Naive thymus-derived CD4-positive, alpha-beta T cell (primary cell): ENCODE data around the gene RAB10. TPM values are rescaled to one million over a fixed set of nuclear protein-coding genes. Genes with fewer than 3 reads are reported as not detected.

ENCODE experiments used
- ATAC-seq: fragments of 150-1000 bp; cut with Tn5 transposase; 2 replicates; pipeline ENCODE4 v1.10.0; 2021; ENCODE audit warnings: mild to moderate bottlenecking, moderate library complexity
- CTCF ChIA-PET: fragments of 350-600 bp; sonication (Branson Sonifier 250); formaldehyde crosslinking; loops from one replicate; lab custom pipeline; 2021; ENCODE audit warnings: antibody characterized with exemption; lab: Charles Lee
- POLR2A ChIA-PET: fragments of 350-600 bp; sonication (Branson Sonifier 250); formaldehyde crosslinking; loops from one replicate; lab custom pipeline; 2021; ENCODE audit warnings: antibody characterized with exemption, inconsistent platforms; lab: Charles Lee
- DNase-seq, 9 donors: peaks; one replicate each; pipeline versions ENCODE4 v3.0.0 to v3.0.0-alpha.2; 2020 to 2022; ENCODE audit warnings: mixed read lengths in 1 of 9
- H3K27ac ChIP-seq: one replicate; pipeline ENCODE4 v1.7.0; 2013; ENCODE audit warnings: mild to moderate bottlenecking, low read depth, low read length, moderate library complexity
- H3K27me3 ChIP-seq, 2 donors: one replicate each; pipeline ENCODE4 v1.7.0; 2013; ENCODE audit warnings: low read length in 2 of 2, mild to moderate bottlenecking in 2 of 2, moderate library complexity in 2 of 2; ENCODE audit not compliant: control insufficient read depth in 2 of 2, insufficient read depth in 2 of 2
- H3K36me3 ChIP-seq, 3 experiments: 1 replicate in 2 of 3; 2 replicates in 1 of 3; pipeline ENCODE4 v1.7.0; 2013; ENCODE audit warnings: low read length in 3 of 3, mild to moderate bottlenecking in 3 of 3, moderate library complexity in 1 of 3; ENCODE audit not compliant: insufficient read depth in 3 of 3, control insufficient read depth in 2 of 3
- H3K4me1 ChIP-seq, 2 donors: one replicate each; pipeline ENCODE4 v1.7.0; 2013; ENCODE audit warnings: low read length in 2 of 2, mild to moderate bottlenecking in 2 of 2, moderate library complexity in 1 of 2; ENCODE audit not compliant: control insufficient read depth in 2 of 2, insufficient read depth in 2 of 2
- H3K4me3 ChIP-seq: 2 replicates; pipeline ENCODE4 v1.7.0; 2013; ENCODE audit warnings: mild to moderate bottlenecking, low read length
- H3K9me3 ChIP-seq, 3 experiments: 1 replicate in 2 of 3; 2 replicates in 1 of 3; pipeline ENCODE4 v1.7.0; 2013; ENCODE audit warnings: low read length in 3 of 3; ENCODE audit not compliant: control insufficient read depth in 2 of 3
- H3K27ac Mint-ChIP-seq, 9 donors: one replicate each; pipeline ENCODE4 v1.8.0; 2020 to 2022; ENCODE audit warnings: mixed read lengths in 9 of 9, mild to moderate bottlenecking in 8 of 9, moderate library complexity in 5 of 9, inconsistent platforms in 2 of 9
- H3K27me3 Mint-ChIP-seq, 5 donors: one replicate each; pipeline ENCODE4 v1.8.0; 2021 to 2022; ENCODE audit warnings: mixed read lengths in 5 of 5, mild to moderate bottlenecking in 1 of 5
- H3K36me3 Mint-ChIP-seq, 5 donors: one replicate each; pipeline ENCODE4 v1.8.0; 2020 to 2022; ENCODE audit warnings: mixed read lengths in 5 of 5, mild to moderate bottlenecking in 3 of 5, inconsistent platforms in 1 of 5
- H3K4me1 Mint-ChIP-seq, 7 donors: one replicate each; pipeline ENCODE4 v1.8.0; 2020 to 2022; ENCODE audit warnings: mixed read lengths in 7 of 7, mild to moderate bottlenecking in 3 of 7, inconsistent platforms in 1 of 7
- H3K4me3 Mint-ChIP-seq, 10 donors: one replicate each; pipeline ENCODE4 v1.8.0; 2020 to 2022; ENCODE audit warnings: mild to moderate bottlenecking in 10 of 10, mixed read lengths in 10 of 10, moderate library complexity in 6 of 10, inconsistent platforms in 2 of 10
- H3K9me3 Mint-ChIP-seq, 11 donors: one replicate each; pipeline ENCODE4 v1.8.0; 2020 to 2022; ENCODE audit warnings: mixed read lengths in 11 of 11, mild to moderate bottlenecking in 4 of 11, inconsistent platforms in 1 of 11, moderate library complexity in 1 of 11
- intact Hi-C, 2 donors: fragments of 100-400 bp; cut with micrococcal nuclease; formaldehyde crosslinking; loops; one replicate each; pipeline ENCODE4 v1.15.1; 2023
- polyA plus RNA-seq, 2 donors: library from polyadenylated mRNA; unstranded; fragments of 300-500 nt; fragmentation: Illumina TruSeq; gene quantifications; one replicate each; pipeline ENCODE4 v1.2.3, GENCODE V29; 2021
- total RNA-seq, 6 experiments: library from RNA in 5 of 6; stranded (reverse) in 5 of 6; gene quantifications; 1 replicate in 5 of 6; 2 replicates in 1 of 6; pipeline ENCODE4 v1.2.3 and lab custom pipeline; 2021 to 2026

RAB10 gene
- total and polyA plus RNA-seq, 7 experiments from 2014 or later: 25.6 to 108 (median 60.5) TPM

- Histone ChIP-seq H3K4me3 (no peak overlapping the region), H3K27ac (no peak overlapping the region), H3K36me3 (no peaks in the 10 kb centered on the region), H3K27me3 (no peaks in the 10 kb centered on the region), H3K4me1 (no peaks in the 10 kb centered on the region), H3K9me3 (no peaks in the 10 kb centered on the region)
- intact Hi-C loops: loop anchor here in 1 of 2 donors (5.0 kb wide), 1 partner anchor 541 kb away; no protein-coding TSS in a partner anchor
- DNase-seq (no peak), ATAC-seq (no peak)
- peaks cover 0 to 5% (median 0%) of the 10 kb centered on the region in 7 donors for H3K4me1 Mint-ChIP-seq
- H3K9me3 Mint-ChIP-seq: peaks cover 0 to 3% (median 0%) of the 10 kb centered on the region in 11 donors
- peaks cover 15 to 26% (median 19%) of the 10 kb centered on the region in 5 donors for H3K27me3 Mint-ChIP-seq
- no peak overlapping the region for H3K4me3 Mint-ChIP-seq
- CTCF ChIA-PET: no interaction called here
- peak overlapping the region in 1 of 9 donors; percentile 60 for H3K27ac Mint-ChIP-seq
- POLR2A ChIA-PET: no interaction called here
- H3K36me3 Mint-ChIP-seq: peaks cover 0 to 5% (median 0%) of the 10 kb centered on the region in 5 donors
Observed at GRCh38 chr2:26148501-26148900, 114.6 kb downstream of the RAB10 start.

DNA sequence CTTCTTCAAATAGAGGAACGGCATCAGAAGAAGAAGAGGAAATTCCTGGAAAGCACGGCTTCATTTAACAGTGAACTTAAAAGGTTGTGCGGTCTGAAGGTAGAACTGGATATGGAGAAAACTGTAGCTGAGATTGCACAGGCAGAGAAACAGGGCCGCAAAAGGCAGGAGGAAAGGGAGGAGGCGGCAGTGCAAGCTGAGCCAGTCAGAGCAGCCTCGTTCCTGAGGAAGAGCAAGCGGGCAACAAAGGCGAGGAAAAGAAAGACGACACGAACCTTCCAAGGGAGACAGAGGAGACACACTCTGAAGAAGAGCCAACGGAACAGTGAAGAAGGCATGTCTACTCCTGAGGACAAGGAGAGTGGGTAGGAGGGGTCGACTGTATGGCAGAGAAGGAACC lies 116.4 kb downstream of the RAB10 start:
- peaks cover 0 to 1% (median 0%) of the 10 kb centered on the region in 7 donors for H3K4me1 Mint-ChIP-seq

GRCh38 chr2:26157580-26157979 lies 123.7 kb downstream of the RAB10 start:
- H3K27ac Mint-ChIP-seq: no peak overlapping the region
- no peak overlapping the region for H3K4me3 ChIP-seq
- no peaks in the 10 kb centered on the region for H3K36me3 ChIP-seq
- ATAC-seq (no peak), DNase-seq (no peak)
- H3K4me1 ChIP-seq: no peaks in the 10 kb centered on the region
- H3K9me3 Mint-ChIP-seq: peaks cover 0 to 6% (median 2%) of the 10 kb centered on the region in 11 donors
- ChIA-PET CTCF (no interaction called here), POLR2A (no interaction called here)
- no peaks in the 10 kb centered on the region for H3K27me3 ChIP-seq
- H3K4me3 Mint-ChIP-seq: no peak overlapping the region
- peaks cover 0 to 20% (median 9%) of the 10 kb centered on the region in 5 donors for H3K27me3 Mint-ChIP-seq
- no peaks in the 10 kb centered on the region for H3K36me3 Mint-ChIP-seq
- H3K9me3 ChIP-seq: no peaks in the 10 kb centered on the region
- no peaks in the 10 kb centered on the region for H3K4me1 Mint-ChIP-seq
- H3K27ac ChIP-seq: no peak overlapping the region
- intact Hi-C loops: no loop called here

More for the DNA sequence above, 116.4 kb downstream of the RAB10 start:
- intact Hi-C loops: no loop called here
- Histone ChIP-seq H3K27ac (no peak overlapping the region), H3K4me3 (no peak overlapping the region), H3K4me1 (no peaks in the 10 kb centered on the region), H3K36me3 (no peaks in the 10 kb centered on the region), H3K27me3 (no peaks in the 10 kb centered on the region), H3K9me3 (no peaks in the 10 kb centered on the region)
- ATAC-seq: no peak
- Mint-ChIP-seq H3K36me3 (peaks cover 0 to 5% (median 0%) of the 10 kb centered on the region in 5 donors), H3K4me3 (no peak overlapping the region), H3K27me3 (peaks cover 15 to 34% (median 28%) of the 10 kb centered on the region in 5 donors), H3K27ac (no peak overlapping the region), H3K9me3 (peaks cover 0 to 6% (median 1%) of the 10 kb centered on the region in 11 donors)
- DNase-seq: no peak
- CTCF ChIA-PET: no interaction called here
- POLR2A ChIA-PET: no interaction called here

GRCh38 chr2:26161926-26162325 lies 128.0 kb downstream of the RAB10 start:
- H3K27ac Mint-ChIP-seq: no peak overlapping the region
- Histone ChIP-seq H3K27ac (no peak overlapping the region), H3K4me3 (no peak overlapping the region), H3K27me3 (no peaks in the 10 kb centered on the region), H3K9me3 (no peaks in the 10 kb centered on the region), H3K4me1 (no peaks in the 10 kb centered on the region), H3K36me3 (no peaks in the 10 kb centered on the region)
- ChIA-PET POLR2A (no interaction called here), CTCF (no interaction called here)
- no peak overlapping the region for H3K4me3 Mint-ChIP-seq
- ATAC-seq (no peak), DNase-seq (no peak)
- no peaks in the 10 kb centered on the region for H3K36me3 Mint-ChIP-seq
- H3K27me3 Mint-ChIP-seq: peaks cover 0 to 15% (median 0%) of the 10 kb centered on the region in 5 donors
- H3K4me1 Mint-ChIP-seq: no peaks in the 10 kb centered on the region
- peaks cover 0 to 2% (median 0%) of the 10 kb centered on the region in 11 donors for H3K9me3 Mint-ChIP-seq
- intact Hi-C loops: no loop called here

- no peak overlapping the region for H3K27ac Mint-ChIP-seq
Observed at GRCh38 chr2:26162963-26163362, 129.1 kb downstream of the RAB10 start.

DNA sequence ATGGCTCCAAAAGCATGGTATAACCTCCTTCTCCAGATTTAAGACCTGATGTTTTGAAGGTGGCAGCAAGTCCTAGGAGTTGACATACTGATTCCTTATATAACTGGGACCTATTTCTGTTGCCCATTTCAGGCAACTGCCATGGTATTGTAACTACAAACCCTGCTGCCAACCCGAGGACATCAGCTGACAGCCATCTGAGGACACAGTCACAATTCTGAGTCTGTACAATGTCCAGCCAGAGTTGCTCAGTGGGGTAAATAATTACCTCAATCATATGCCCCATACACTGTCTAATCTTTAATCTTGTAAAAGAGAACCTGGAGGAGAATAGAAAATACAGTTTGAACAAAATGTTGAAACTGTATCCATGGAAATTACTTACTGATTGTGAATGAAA lies 130.3 kb downstream of the RAB10 start:
- Histone ChIP-seq H3K27me3 (no peaks in the 10 kb centered on the region), H3K4me3 (no peak overlapping the region), H3K4me1 (no peaks in the 10 kb centered on the region), H3K27ac (no peak overlapping the region), H3K9me3 (no peaks in the 10 kb centered on the region), H3K36me3 (no peaks in the 10 kb centered on the region)
- Mint-ChIP-seq H3K4me3 (no peak overlapping the region), H3K27me3 (peaks cover 0 to 14% (median 0%) of the 10 kb centered on the region in 5 donors), H3K4me1 (no peaks in the 10 kb centered on the region), H3K9me3 (peaks cover 0 to 2% (median 0%) of the 10 kb centered on the region in 11 donors), H3K27ac (no peak overlapping the region), H3K36me3 (no peaks in the 10 kb centered on the region)
- intact Hi-C loops: no loop called here
- no peak for DNase-seq
- ChIA-PET CTCF (no interaction called here), POLR2A (no interaction called here)
- ATAC-seq: no peak

More at GRCh38 chr2:26162963-26163362, 129.1 kb downstream of the RAB10 start:
- ChIA-PET POLR2A (no interaction called here), CTCF (no interaction called here)
- Histone ChIP-seq H3K36me3 (no peaks in the 10 kb centered on the region), H3K9me3 (no peaks in the 10 kb centered on the region), H3K27ac (no peak overlapping the region), H3K27me3 (no peaks in the 10 kb centered on the region), H3K4me3 (no peak overlapping the region), H3K4me1 (no peaks in the 10 kb centered on the region)
- intact Hi-C loops: no loop called here
- Mint-ChIP-seq H3K27me3 (peaks cover 0 to 14% (median 0%) of the 10 kb centered on the region in 5 donors), H3K4me1 (no peaks in the 10 kb centered on the region), H3K4me3 (no peak overlapping the region), H3K9me3 (peaks cover 0 to 2% (median 0%) of the 10 kb centered on the region in 11 donors), H3K36me3 (no peaks in the 10 kb centered on the region)
- no peak for ATAC-seq
- no peak for DNase-seq

- H3K4me3 ChIP-seq: no peak overlapping the region
- POLR2A ChIA-PET: no interaction called here
- H3K4me1 Mint-ChIP-seq: no peaks in the 10 kb centered on the region
- peaks cover 0 to 2% (median 0%) of the 10 kb centered on the region in 11 donors for H3K9me3 Mint-ChIP-seq
- no peaks in the 10 kb centered on the region for H3K27me3 ChIP-seq
- no peaks in the 10 kb centered on the region for H3K9me3 ChIP-seq
- H3K36me3 ChIP-seq: no peaks in the 10 kb centered on the region
- no peak overlapping the region for H3K4me3 Mint-ChIP-seq
- peaks cover 0 to 18% (median 0%) of the 10 kb centered on the region in 5 donors for H3K27me3 Mint-ChIP-seq
- ATAC-seq: no peak
- H3K4me1 ChIP-seq: no peaks in the 10 kb centered on the region
- no peaks in the 10 kb centered on the region for H3K36me3 Mint-ChIP-seq
- no peak overlapping the region for H3K27ac Mint-ChIP-seq
- no peak for DNase-seq
- no peak overlapping the region for H3K27ac ChIP-seq
- intact Hi-C loops: no loop called here
- CTCF ChIA-PET: no interaction called here
Observed at GRCh38 chr2:26164641-26165211, 130.8 kb downstream of the RAB10 start.
